GM23248 (cell line): ENCODE data around the gene LPO. TPM values are rescaled to one million over a fixed set of nuclear protein-coding genes. Genes with fewer than 3 reads are reported as not detected.

Experiments
- DNase-seq: peaks from one replicate; pipeline ENCODE4 v3.0.0-alpha.2; 2015
- H2AFZ ChIP-seq: fragments of 200-600 bp; sonication (generic); 2 replicates; pipeline ENCODE4 v1.6.1; 2016; ENCODE audit warnings: antibody characterized with exemption
- H3F3A ChIP-seq: fragments of 200-600 bp; sonication (generic); 2 replicates; pipeline ENCODE4 v1.6.1; 2016; ENCODE audit warnings: mild to moderate bottlenecking, antibody characterized with exemption, mixed run types; ENCODE audit not compliant: insufficient read depth
- H3K27ac ChIP-seq: fragments of 200-600 bp; sonication (generic); 2 replicates; pipeline ENCODE4 v1.5.1; 2016; ENCODE audit warnings: mild to moderate bottlenecking
- H3K27me3 ChIP-seq: fragments of 200-600 bp; sonication (generic); replicated peaks from 2 replicates; pipeline ENCODE4 v1.6.1; 2016; ENCODE audit warnings: mild to moderate bottlenecking; ENCODE audit not compliant: insufficient read depth
- H3K36me3 ChIP-seq: fragments of 200-600 bp; sonication (generic); 2 replicates; pipeline ENCODE4 v1.6.1; 2016; ENCODE audit warnings: low read depth, mild to moderate bottlenecking
- H3K4me1 ChIP-seq: fragments of 200-600 bp; sonication (generic); 2 replicates; pipeline ENCODE4 v1.6.1; 2016; ENCODE audit warnings: mild to moderate bottlenecking; ENCODE audit not compliant: insufficient read depth
- H3K4me2 ChIP-seq: fragments of 200-600 bp; sonication (generic); one replicate; pipeline ENCODE4 v1.6.1; 2016; ENCODE audit warnings: mild to moderate bottlenecking; ENCODE audit not compliant: unreplicated experiment
- H3K4me3 ChIP-seq: fragments of 200-600 bp; sonication (generic); 2 replicates; pipeline ENCODE4 v1.5.1; 2016; ENCODE audit warnings: mild to moderate bottlenecking
- H3K79me2 ChIP-seq: fragments of 200-600 bp; sonication (generic); 2 replicates; pipeline ENCODE4 v1.6.1; 2016; ENCODE audit warnings: mild to moderate bottlenecking; ENCODE audit not compliant: insufficient read depth
- H3K9ac ChIP-seq: fragments of 200-600 bp; sonication (generic); 2 replicates; pipeline ENCODE4 v1.6.1; 2016; ENCODE audit warnings: mild to moderate bottlenecking
- H3K9me2 ChIP-seq: fragments of 200-600 bp; sonication (generic); 2 replicates; pipeline ENCODE4 v1.6.1; 2016; ENCODE audit warnings: mixed run types, mild to moderate bottlenecking, moderate library complexity; ENCODE audit not compliant: insufficient read depth
- H3K9me3 ChIP-seq: fragments of 200-600 bp; sonication (generic); one replicate; pipeline ENCODE4 v1.6.1; 2017; ENCODE audit warnings: low read depth
- H4K20me1 ChIP-seq: fragments of 200-600 bp; sonication (generic); 2 replicates; pipeline ENCODE4 v1.6.0; 2016; ENCODE audit not compliant: insufficient read depth
- EZH2 ChIP-seq: fragments of 200-600 bp; sonication (generic); IDR thresholded peaks from 2 replicates; pipeline ENCODE4 v1.6.1; 2018; ENCODE audit warnings: antibody characterized with exemption, mild to moderate bottlenecking; ENCODE audit not compliant: insufficient read depth, poor library complexity, severe bottlenecking
- EZH2phosphoT487 ChIP-seq: fragments of 200-600 bp; sonication (generic); IDR thresholded peaks from 2 replicates; pipeline ENCODE4 v1.6.1; 2018; ENCODE audit warnings: antibody characterized with exemption, moderate library complexity, mild to moderate bottlenecking, low read depth; ENCODE audit not compliant: insufficient read depth
- WGBS, 2 experiments: methylation state at CpG; one replicate each; pipeline ENCODE4 v1.1.6; 2015 to 2017; ENCODE audit warnings: low lambda C conversion rate in 2 of 2, low coverage in 1 of 2; ENCODE audit errors: missing lambda C conversion rate in 2 of 2; 5-methylcytosine and 5-hydroxymethylcytosine counted together
- in situ Hi-C: fragments of 300-500 bp; cut with MboI; formaldehyde crosslinking; loops from 2 replicates; pipeline ENCODE4 v1.15.0; 2020
- polyA plus RNA-seq: library from polyadenylated mRNA; unstranded; fragments of >200 nt; fragmentation: Nextera tagmentation; extraction: Ambion mirVana; gene quantifications from 2 replicates; pipeline ENCODE4 v1.2.1, GENCODE V29; 2016
- total RNA-seq: library from RNA; depleted of rRNA; stranded (reverse); fragments of >200 nt; shearing (Covaris generic); gene quantifications from 2 replicates; pipeline ENCODE4 v1.2.3, GENCODE V29; 2014

Gene LPO
- total and polyA plus RNA-seq, 2 experiments from 2014 or later: 0.11 TPM; not detected in 1

GRCh38 chr17:58268326-58268725, 29.9 kb downstream of the LPO start:
- Histone ChIP-seq H3K36me3 (no peaks in the 10 kb centered on the region), H2AFZ (no peak overlapping the region), H3K27me3 (peaks cover 24% of the 10 kb centered on the region; the same call in 1 of the 2 replicates), H4K20me1 (no peaks in the 10 kb centered on the region), H3K27ac (no peak overlapping the region), H3K4me1 (no peaks in the 10 kb centered on the region), H3K79me2 (no peaks in the 10 kb centered on the region), H3F3A (no peaks in the 10 kb centered on the region), H3K9ac (no peak overlapping the region), H3K4me2 (no peak overlapping the region), H3K4me3 (no peak overlapping the region), H3K9me3 (no peaks in the 10 kb centered on the region), H3K9me2 (no peaks in the 10 kb centered on the region)
- no peak for DNase-seq
- in situ Hi-C loops: no loop called here
- WGBS, 2 experiments: 60 to 64% methylated on average over 9 to 12 of the region's 12 CpGs
- TF ChIP-seq EZH2phosphoT487: no peak
- no peak for TF ChIP-seq EZH2

GRCh38 chr17:58268774-58269556, 30.6 kb downstream of the LPO start:
- Histone ChIP-seq H3K36me3 (no peaks in the 10 kb centered on the region), H3K27me3 (peaks cover 19% of the 10 kb centered on the region; the same call in 1 of the 2 replicates), H3K9ac (no peak overlapping the region), H3K9me3 (no peaks in the 10 kb centered on the region), H3K4me1 (no peaks in the 10 kb centered on the region), H2AFZ (no peak overlapping the region), H3K9me2 (no peaks in the 10 kb centered on the region), H3K4me3 (no peak overlapping the region), H4K20me1 (no peaks in the 10 kb centered on the region), H3K27ac (no peak overlapping the region), H3K79me2 (no peaks in the 10 kb centered on the region), H3F3A (no peaks in the 10 kb centered on the region), H3K4me2 (no peak overlapping the region)
- in situ Hi-C loops: no loop called here
- TF ChIP-seq EZH2 (no peak), EZH2phosphoT487 (no peak)
- WGBS, 2 experiments: 30 to 42% methylated on average over 6 of the region's 6 CpGs
- DNase-seq: no peak

- no peaks in the 10 kb centered on the region for H3K79me2 ChIP-seq
- in situ Hi-C loops: no loop called here
- H3K27me3 ChIP-seq: 0 out of 2 replicates have a peak, but pooled peaks cover 11% of the 10 kb centered on the region
- no peaks in the 10 kb centered on the region for H4K20me1 ChIP-seq
- no peaks in the 10 kb centered on the region for H3K36me3 ChIP-seq
- no peak overlapping the region for H3K4me2 ChIP-seq
- H2AFZ ChIP-seq: no peak overlapping the region
- H3K9ac ChIP-seq: no peak overlapping the region
- H3K27ac ChIP-seq: no peak overlapping the region
- no peak overlapping the region for H3K4me3 ChIP-seq
- no peaks in the 10 kb centered on the region for H3K4me1 ChIP-seq
- H3K9me2 ChIP-seq: no peaks in the 10 kb centered on the region
- no peak for DNase-seq
- 38 to 43% methylated on average over 9 of the region's 9 CpGs for WGBS, 2 experiments
- H3F3A ChIP-seq: no peaks in the 10 kb centered on the region
- H3K9me3 ChIP-seq: no peaks in the 10 kb centered on the region
- no peak for TF ChIP-seq EZH2phosphoT487
- no peak for TF ChIP-seq EZH2
Measured at GRCh38 chr17:58269557-58270291, 31.3 kb downstream of the LPO start.

GRCh38 chr17:58270476-58271215, 32.3 kb downstream of the LPO start:
- H3K27ac ChIP-seq: no peak overlapping the region
- 55 to 56% methylated on average over 15 of the region's 15 CpGs for WGBS, 2 experiments
- H3K4me2 ChIP-seq: no peak overlapping the region
- no peaks in the 10 kb centered on the region for H3K9me3 ChIP-seq
- DNase-seq: no peak
- H3K4me1 ChIP-seq: no peaks in the 10 kb centered on the region
- no peaks in the 10 kb centered on the region for H3K79me2 ChIP-seq
- in situ Hi-C loops: no loop called here
- no peaks in the 10 kb centered on the region for H3K36me3 ChIP-seq
- H3K4me3 ChIP-seq: no peak overlapping the region
- no peak for TF ChIP-seq EZH2
- TF ChIP-seq EZH2phosphoT487: no peak
- H4K20me1 ChIP-seq: no peaks in the 10 kb centered on the region
- H3F3A ChIP-seq: no peaks in the 10 kb centered on the region
- 0 out of 2 replicates have a peak, but pooled peaks cover 9% of the 10 kb centered on the region for H3K27me3 ChIP-seq
- no peak overlapping the region for H2AFZ ChIP-seq
- H3K9me2 ChIP-seq: no peaks in the 10 kb centered on the region
- no peak overlapping the region for H3K9ac ChIP-seq
